Activated naive CD4-positive, alpha-beta T cell treated with anti-CD3 and anti-CD28 coated beads, Interleukin-2, amount 50 U/mL, for 24 hours (primary cell): ENCODE measurements around the gene IPPK.

Source experiments
- H3K27ac Mint-ChIP-seq: one replicate; pipeline ENCODE4 v1.8.0; 2021; ENCODE audit warnings: mild to moderate bottlenecking, mixed read lengths
- H3K27me3 Mint-ChIP-seq: one replicate; pipeline ENCODE4 v1.8.0; 2021; ENCODE audit warnings: mixed read lengths
- H3K36me3 Mint-ChIP-seq: one replicate; pipeline ENCODE4 v1.8.0; 2021; ENCODE audit warnings: mixed read lengths
- H3K4me1 Mint-ChIP-seq: one replicate; pipeline ENCODE4 v1.8.0; 2021; ENCODE audit warnings: mixed read lengths
- H3K4me3 Mint-ChIP-seq: one replicate; pipeline ENCODE4 v1.8.0; 2021; ENCODE audit warnings: mild to moderate bottlenecking, mixed read lengths
- H3K9me3 Mint-ChIP-seq: one replicate; pipeline ENCODE4 v1.8.0; 2021; ENCODE audit warnings: mixed read lengths

The IPPK gene

GRCh38 chr9:92709240-92709639 lies 39.3 kb upstream of the IPPK start:
- H3K4me3 Mint-ChIP-seq: no peak overlapping the region
- H3K36me3 Mint-ChIP-seq: peaks cover 18% of the 10 kb centered on the region
- no peak overlapping the region for H3K27ac Mint-ChIP-seq
- no peaks in the 10 kb centered on the region for H3K9me3 Mint-ChIP-seq
- H3K27me3 Mint-ChIP-seq: no peaks in the 10 kb centered on the region
- H3K4me1 Mint-ChIP-seq: peaks cover 31% of the 10 kb centered on the region

GRCh38 chr9:92707530-92707929 lies 37.6 kb upstream of the IPPK start:
- Mint-ChIP-seq H3K4me1 (peaks cover 27% of the 10 kb centered on the region), H3K9me3 (no peaks in the 10 kb centered on the region), H3K27ac (no peak overlapping the region), H3K36me3 (peaks cover 18% of the 10 kb centered on the region), H3K4me3 (no peak overlapping the region), H3K27me3 (no peaks in the 10 kb centered on the region)

GRCh38 chr9:92706218-92706940 lies 36.4 kb upstream of the IPPK start:
- Mint-ChIP-seq H3K36me3 (peaks cover 16% of the 10 kb centered on the region), H3K4me3 (no peak overlapping the region), H3K4me1 (peaks cover 15% of the 10 kb centered on the region), H3K27ac (no peak overlapping the region), H3K27me3 (no peaks in the 10 kb centered on the region), H3K9me3 (no peaks in the 10 kb centered on the region)

GRCh38 chr9:92704528-92704927 lies 34.6 kb upstream of the IPPK start:
- no peak overlapping the region for H3K4me3 Mint-ChIP-seq
- H3K27ac Mint-ChIP-seq: no peak overlapping the region
- H3K36me3 Mint-ChIP-seq: peaks cover 12% of the 10 kb centered on the region
- H3K27me3 Mint-ChIP-seq: no peaks in the 10 kb centered on the region
- H3K9me3 Mint-ChIP-seq: no peaks in the 10 kb centered on the region
- peaks cover 10% of the 10 kb centered on the region for H3K4me1 Mint-ChIP-seq

- H3K27ac Mint-ChIP-seq: no peak overlapping the region
- no peak overlapping the region for H3K4me3 Mint-ChIP-seq
- H3K4me1 Mint-ChIP-seq: peaks cover 8% of the 10 kb centered on the region
- H3K36me3 Mint-ChIP-seq: peaks cover 21% of the 10 kb centered on the region
- H3K27me3 Mint-ChIP-seq: peaks cover 3% of the 10 kb centered on the region
- peaks cover 22% of the 10 kb centered on the region for H3K9me3 Mint-ChIP-seq
Measured at GRCh38 chr9:92696619-92697018, 26.7 kb upstream of the IPPK start.

GRCh38 chr9:92686954-92687353 lies 17.0 kb upstream of the IPPK start:
- Mint-ChIP-seq H3K27ac (no peak overlapping the region), H3K36me3 (no peaks in the 10 kb centered on the region)

GRCh38 chr9:92685022-92685421 lies 15.1 kb upstream of the IPPK start:
- H3K27me3 Mint-ChIP-seq: no peaks in the 10 kb centered on the region
- H3K4me1 Mint-ChIP-seq: no peaks in the 10 kb centered on the region
- no peak overlapping the region for H3K4me3 Mint-ChIP-seq
- H3K9me3 Mint-ChIP-seq: peaks cover 3% of the 10 kb centered on the region
- no peaks in the 10 kb centered on the region for H3K36me3 Mint-ChIP-seq
- H3K27ac Mint-ChIP-seq: no peak overlapping the region

More at GRCh38 chr9:92686954-92687353, 17.0 kb upstream of the IPPK start:
- Mint-ChIP-seq H3K9me3 (peaks cover 11% of the 10 kb centered on the region), H3K4me3 (no peak overlapping the region), H3K4me1 (no peaks in the 10 kb centered on the region), H3K27me3 (no peaks in the 10 kb centered on the region)

- no peak overlapping the region for H3K27ac Mint-ChIP-seq
- H3K36me3 Mint-ChIP-seq: no peaks in the 10 kb centered on the region
- no peaks in the 10 kb centered on the region for H3K9me3 Mint-ChIP-seq
- H3K4me3 Mint-ChIP-seq: no peak overlapping the region
- H3K4me1 Mint-ChIP-seq: no peaks in the 10 kb centered on the region
- H3K27me3 Mint-ChIP-seq: no peaks in the 10 kb centered on the region
Measured at GRCh38 chr9:92682269-92682668, 12.3 kb upstream of the IPPK start.

- Mint-ChIP-seq H3K4me1 (peaks cover 4% of the 10 kb centered on the region), H3K27me3 (no peaks in the 10 kb centered on the region), H3K9me3 (no peaks in the 10 kb centered on the region), H3K27ac (no peak overlapping the region), H3K36me3 (no peaks in the 10 kb centered on the region), H3K4me3 (no peak overlapping the region)
Measured at GRCh38 chr9:92680166-92681119, 10.5 kb upstream of the IPPK start.

- Mint-ChIP-seq H3K4me1 (peaks cover 4% of the 10 kb centered on the region), H3K27me3 (no peaks in the 10 kb centered on the region), H3K27ac (no peak overlapping the region), H3K4me3 (no peak overlapping the region), H3K9me3 (no peaks in the 10 kb centered on the region), H3K36me3 (no peaks in the 10 kb centered on the region)
Measured at GRCh38 chr9:92679413-92680165, 9.7 kb upstream of the IPPK start.

- Mint-ChIP-seq H3K9me3 (no peaks in the 10 kb centered on the region), H3K27ac (no peak overlapping the region), H3K4me3 (peak overlapping the region; percentile 95), H3K27me3 (no peaks in the 10 kb centered on the region), H3K36me3 (no peaks in the 10 kb centered on the region), H3K4me1 (peaks cover 23% of the 10 kb centered on the region)
Measured at GRCh38 chr9:92671323-92671722, 1.4 kb upstream of the IPPK start.

GRCh38 chr9:92669527-92669889 lies 423 bp downstream of the IPPK start:
- no peaks in the 10 kb centered on the region for H3K27me3 Mint-ChIP-seq

GRCh38 chr9:92668746-92669526 lies 995 bp downstream of the IPPK start:
- no peaks in the 10 kb centered on the region for H3K9me3 Mint-ChIP-seq
- peak overlapping the region; percentile 74 for H3K27ac Mint-ChIP-seq
- peaks cover 44% of the 10 kb centered on the region for H3K4me1 Mint-ChIP-seq
- H3K36me3 Mint-ChIP-seq: no peaks in the 10 kb centered on the region
- H3K27me3 Mint-ChIP-seq: no peaks in the 10 kb centered on the region
- peak overlapping the region; percentile 95 for H3K4me3 Mint-ChIP-seq

More at GRCh38 chr9:92669527-92669889, 423 bp downstream of the IPPK start:
- H3K27ac Mint-ChIP-seq: peak overlapping the region; percentile 74
- H3K4me3 Mint-ChIP-seq: peak overlapping the region; percentile 95
- no peaks in the 10 kb centered on the region for H3K36me3 Mint-ChIP-seq
- no peaks in the 10 kb centered on the region for H3K9me3 Mint-ChIP-seq
- H3K4me1 Mint-ChIP-seq: peaks cover 39% of the 10 kb centered on the region

- H3K9me3 Mint-ChIP-seq: no peaks in the 10 kb centered on the region
- no peaks in the 10 kb centered on the region for H3K27me3 Mint-ChIP-seq
- H3K4me1 Mint-ChIP-seq: peaks cover 54% of the 10 kb centered on the region
- no peaks in the 10 kb centered on the region for H3K36me3 Mint-ChIP-seq
- no peak overlapping the region for H3K27ac Mint-ChIP-seq
- peak overlapping the region; percentile 11 for H3K4me3 Mint-ChIP-seq
Measured at GRCh38 chr9:92666912-92667532, 2.9 kb downstream of the IPPK start.
